NCI-H510A treated with DMSO at 0.1 percent for 48 hours (cell line): ENCODE measurements around the gene NOP16.
"Not testable (repeated sequence)": the region's sequence is repeated elsewhere in the genome, so short reads cannot be mapped to it uniquely, and the experiment has no call there.

Experiments used
- DNase-seq: peaks from one replicate; lab custom pipeline; 2025; lab: John Stamatoyannopoulos, UW

NOP16 gene

DNA sequence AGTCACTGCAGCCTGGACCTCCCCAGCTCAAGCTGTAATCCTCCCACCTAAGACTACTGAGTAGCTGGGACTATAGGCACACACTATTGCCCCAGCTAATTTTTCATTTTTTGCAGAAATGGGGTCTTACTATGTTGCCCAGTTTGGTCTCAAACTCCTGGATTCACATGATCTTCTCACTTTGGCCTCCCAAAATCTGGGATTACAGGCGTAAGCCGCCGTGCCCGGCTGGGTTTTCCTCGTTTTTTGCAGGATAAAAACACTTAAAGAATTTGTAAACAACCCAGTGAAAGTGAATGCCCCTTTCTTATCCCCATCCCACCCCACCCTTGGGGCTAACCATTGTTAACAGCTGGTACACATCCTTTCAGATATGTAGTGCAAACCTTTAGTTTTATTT lies 20.2 kb upstream of the NOP16 start:
- no peak for DNase-seq

DNA sequence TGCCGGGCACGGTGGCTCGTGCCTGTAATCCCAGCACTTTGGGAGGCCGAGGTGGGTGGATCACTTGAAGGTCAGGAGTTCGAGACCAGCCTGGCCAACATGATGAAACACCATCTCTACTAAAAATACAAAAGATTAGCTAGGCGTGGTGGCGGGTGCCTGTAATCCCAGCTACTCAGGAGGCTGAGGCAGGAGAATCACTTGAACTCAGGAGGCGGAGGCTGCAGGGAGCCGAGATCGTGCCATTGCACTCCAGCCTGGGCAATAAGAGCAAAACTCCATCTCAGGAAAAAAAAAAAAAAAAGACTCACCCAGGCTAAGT lies 19.8 kb upstream of the NOP16 start:
- DNase-seq, result not testable (repeated sequence)

DNA sequence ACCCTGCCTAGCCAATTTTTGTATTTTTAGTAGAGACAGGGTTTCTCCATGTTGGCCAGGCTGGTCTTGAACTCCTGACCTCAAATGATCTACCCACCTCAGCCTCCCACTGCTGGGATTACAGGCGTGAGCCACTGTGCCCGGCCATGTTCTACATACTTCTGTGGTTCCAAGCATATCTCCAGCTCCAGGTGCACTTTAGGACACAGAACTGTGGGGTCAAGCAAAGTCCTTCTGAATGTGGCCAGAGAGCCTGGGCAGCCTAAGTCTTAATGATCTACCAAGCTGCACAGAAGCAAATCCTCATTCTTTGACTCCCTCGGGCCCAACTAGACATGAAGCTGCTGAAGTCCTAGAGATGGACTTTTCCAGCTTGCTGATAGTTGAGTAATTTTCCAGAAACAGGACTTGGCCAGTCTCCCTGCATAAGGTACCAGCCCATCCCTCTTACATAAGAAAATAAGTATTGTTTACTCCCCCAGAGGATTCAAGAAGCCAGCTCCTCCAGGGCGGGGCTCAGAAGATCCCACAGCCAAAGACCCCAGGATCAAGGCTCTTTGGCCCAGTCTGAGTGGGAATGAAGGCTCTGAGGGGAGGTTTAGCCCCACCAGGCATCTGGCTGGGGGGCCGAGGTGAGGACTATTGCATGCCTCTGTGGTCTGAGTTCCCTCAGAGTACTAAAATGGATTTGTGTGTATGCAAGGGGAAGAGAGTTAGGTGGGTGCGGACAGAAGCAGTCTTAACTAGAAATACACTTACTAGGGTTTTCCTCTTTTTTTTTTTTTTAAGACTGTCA lies 19.3 kb upstream of the NOP16 start:
- DNase-seq, result no peak

DNA sequence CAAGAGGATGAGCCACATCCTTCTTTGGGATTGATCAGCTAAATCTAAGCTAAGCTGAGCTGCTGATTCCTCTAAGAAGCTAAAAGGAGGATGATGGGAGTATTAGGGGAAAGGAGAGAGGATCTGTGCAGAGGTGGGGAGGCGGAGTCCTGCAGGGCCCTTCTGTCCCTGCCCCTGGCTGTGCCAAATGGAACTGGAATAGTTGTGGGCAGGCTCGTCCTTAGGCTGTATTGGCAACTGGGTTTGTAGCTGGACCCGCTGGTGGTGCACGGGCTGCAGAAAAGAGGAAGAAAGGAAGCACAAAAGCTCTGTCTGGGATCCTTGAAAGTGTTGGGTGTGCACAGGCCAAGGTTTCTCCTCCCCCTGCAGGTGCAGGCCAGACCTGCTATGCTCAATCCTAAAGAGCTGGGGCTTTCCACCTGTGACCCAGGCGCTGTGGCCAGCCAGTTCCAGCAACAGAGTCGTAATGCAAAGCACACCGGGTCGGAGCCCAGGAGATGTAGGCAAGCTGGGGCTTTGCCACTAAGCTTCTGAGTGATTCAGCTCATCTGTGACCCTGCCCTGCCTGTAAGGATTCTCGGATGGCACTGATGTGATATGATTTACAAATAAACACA lies 18.1 kb upstream of the NOP16 start:
- DNase-seq, result no peak

GRCh38 chr5:176405656-176406435 lies 17.4 kb upstream of the NOP16 start:
- no peak for DNase-seq

GRCh38 chr5:176401281-176402205 lies 13.1 kb upstream of the NOP16 start:
- no peak for DNase-seq

DNA sequence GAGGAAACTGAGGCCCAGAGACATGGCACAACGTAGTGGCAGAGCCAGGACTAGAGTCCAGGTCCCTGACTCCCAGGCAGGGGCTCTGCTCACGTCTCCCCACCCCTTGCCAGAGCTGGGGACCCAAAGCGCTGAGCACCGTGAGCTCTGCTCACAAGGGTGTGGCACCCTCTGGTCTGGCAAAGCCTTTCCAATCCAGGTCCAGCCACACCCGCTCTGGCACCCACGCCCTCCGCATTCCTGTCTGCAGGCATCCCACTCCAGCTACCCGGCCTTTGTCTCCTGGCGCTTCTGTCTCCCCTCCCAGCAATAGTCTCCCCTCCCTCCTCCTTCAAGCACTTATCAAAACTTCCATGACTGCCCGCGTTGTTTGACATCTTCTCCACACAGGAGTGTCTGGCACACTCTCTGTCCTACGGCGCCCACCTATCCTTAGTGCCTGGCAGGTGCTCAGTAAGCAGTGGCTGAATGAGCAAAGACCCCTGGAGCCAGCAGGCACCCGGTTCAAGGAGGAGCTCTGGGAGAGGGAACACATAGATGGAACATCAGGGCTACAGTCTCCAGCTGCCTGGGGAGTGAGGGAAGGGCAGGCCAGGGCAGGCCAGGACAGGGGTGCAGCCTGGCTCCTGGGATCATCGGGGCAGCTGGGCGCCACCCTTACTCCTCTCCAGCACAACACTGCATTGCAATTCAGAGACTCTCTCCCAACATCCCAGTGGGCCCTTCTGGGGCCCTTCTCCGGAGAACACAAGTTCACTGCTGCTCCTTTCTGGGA lies 12.2 kb upstream of the NOP16 start:
- DNase-seq, result no peak

GRCh38 chr5:176397736-176398420 lies 9.5 kb upstream of the NOP16 start:
- no peak for DNase-seq

- DNase-seq, result peak; percentile 3
These were observed 7.9 kb upstream of the NOP16 start for GRCh38 chr5:176396330-176396729.

DNA sequence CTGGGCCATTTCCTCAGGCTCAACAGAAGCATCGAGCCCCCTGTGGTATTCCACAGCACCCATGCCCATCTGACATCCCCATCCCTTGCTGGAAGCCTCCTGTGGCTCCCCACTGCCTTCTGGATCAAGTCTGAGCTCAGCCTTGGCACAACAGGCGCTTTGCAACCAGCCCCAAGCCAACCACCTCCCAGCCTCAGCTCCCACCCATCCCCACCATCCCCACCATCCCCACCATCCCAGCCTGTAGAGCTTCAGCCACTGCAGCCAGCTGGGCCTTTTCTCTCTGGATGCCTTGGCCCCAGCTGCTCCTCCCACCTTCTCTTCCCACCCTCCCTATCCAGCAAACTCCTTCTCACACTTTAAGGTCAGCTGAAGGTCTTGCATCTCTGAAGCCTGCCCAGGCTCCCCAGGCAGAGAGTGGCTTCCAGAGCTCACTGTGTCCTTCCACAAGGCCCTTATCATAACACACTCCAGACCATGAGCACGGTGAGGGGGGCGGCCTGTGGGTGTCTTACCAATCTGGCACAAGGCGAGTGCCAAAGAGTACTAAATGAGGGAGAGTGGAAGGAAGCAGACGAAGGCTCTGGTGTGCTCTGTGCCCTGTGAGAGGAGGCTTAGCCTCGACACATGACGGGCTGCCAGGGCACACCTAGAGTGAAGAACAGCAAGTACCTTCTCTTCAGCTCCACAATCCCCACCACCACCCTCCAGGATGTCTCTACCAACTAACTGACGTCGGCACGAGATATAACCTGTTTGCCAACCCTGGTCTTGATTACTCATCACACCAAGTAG lies 6.7 kb upstream of the NOP16 start:
- DNase-seq, result no peak

GRCh38 chr5:176394096-176394495 lies 5.7 kb upstream of the NOP16 start:
- no peak for DNase-seq

GRCh38 chr5:176392526-176392925 lies 4.1 kb upstream of the NOP16 start:
- DNase-seq, result no peak

GRCh38 chr5:176391999-176392398 lies 3.6 kb upstream of the NOP16 start:
- no peak for DNase-seq

DNA sequence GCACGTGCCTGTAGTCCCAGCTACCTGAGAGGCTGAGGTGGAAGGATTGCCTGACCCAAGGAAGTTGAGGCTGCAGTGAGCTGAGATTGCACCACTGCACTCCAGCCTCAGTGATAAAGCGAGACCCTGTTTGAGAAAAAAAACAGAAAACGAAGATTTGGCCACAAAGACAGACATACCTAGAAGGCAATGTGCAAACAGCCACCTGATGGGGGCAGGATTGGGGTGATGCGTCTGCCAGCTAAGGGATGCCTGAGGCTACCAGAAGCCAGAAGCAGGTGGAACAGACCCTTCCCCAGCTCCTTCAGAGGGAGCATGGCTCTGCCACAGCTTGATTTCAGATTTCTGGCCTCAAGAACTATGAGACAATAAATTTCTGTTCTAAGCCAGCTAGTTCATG lies 3.1 kb upstream of the NOP16 start:
- no peak for DNase-seq

- DNase-seq, result no peak
These were observed 1.0 kb upstream of the NOP16 start for GRCh38 chr5:176389135-176390123.

DNA sequence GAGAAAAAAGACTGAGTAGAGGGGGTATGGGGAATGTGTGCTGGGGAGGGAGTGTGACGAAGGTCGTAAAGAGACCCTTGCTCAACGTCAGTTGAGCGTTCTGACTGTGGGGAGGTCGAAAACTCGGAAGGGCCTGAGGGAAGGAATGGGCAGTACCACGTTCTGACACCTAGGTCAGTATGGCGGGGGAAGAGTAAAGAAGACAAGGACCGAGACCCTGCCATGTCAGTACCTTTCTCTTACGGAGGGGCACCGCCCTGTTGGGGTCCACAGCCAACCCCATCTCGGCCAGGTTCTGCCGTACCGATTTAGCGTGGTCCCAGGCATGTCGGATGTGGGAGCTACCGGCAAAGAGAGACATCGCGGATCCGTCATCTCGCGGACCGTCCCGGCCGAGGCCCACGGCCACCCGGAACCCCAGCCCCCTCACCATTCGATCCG lies 375 bp downstream of the NOP16 start:
- DNase-seq, result no peak

DNA sequence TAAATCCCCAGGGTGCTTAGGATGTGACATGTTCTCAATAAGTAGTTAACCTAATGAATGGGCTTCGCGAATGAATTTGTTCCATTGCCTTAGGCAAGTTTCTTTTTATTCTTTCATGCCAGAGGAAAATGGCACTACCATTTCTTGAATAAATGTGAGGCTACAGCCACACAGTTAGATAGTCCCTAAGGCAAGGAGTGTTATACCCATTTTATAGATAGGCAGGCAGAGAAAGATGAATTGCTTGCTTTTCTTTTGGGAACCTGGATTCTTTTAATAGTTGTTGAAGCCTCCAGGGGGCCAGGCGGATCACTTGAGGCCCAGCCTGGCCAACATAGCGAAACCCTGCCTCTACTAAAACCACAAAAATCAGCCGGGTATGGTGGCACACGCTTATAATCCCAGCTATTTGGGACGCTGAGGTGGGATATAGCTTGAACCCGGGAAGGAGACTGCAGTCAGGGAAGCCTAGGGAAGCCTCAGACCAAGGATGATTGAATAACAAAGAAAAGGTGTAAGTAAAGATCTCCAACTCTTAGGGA lies 943 bp downstream of the NOP16 start:
- no peak for DNase-seq

DNA sequence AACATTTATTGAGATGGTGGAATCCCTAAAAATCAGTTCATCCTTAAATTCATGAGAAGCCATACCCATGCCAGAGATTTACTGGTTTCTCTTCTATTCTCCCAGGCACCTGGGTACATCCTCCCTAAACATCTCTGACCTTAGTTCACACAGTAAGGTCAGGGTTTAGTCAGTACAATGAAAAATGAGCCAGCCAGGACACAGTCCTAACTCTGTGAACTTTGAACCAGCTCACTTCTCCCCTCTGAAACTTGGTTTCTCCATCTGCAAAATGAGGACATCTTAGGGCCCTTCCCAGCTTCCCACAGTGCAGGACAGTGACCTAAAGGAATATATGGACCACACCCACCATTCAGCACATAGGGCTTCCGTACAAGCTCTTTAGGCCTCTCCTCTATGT lies 1.9 kb downstream of the NOP16 start:
- no peak for DNase-seq
